Progenitor cell of endocrine pancreas (in vitro differentiated cells): Measurements from ENCODE around the gene GNG8. TPM values are rescaled to one million over a fixed set of nuclear protein-coding genes. Genes with fewer than 3 reads are reported as not detected.
A peak's percentile ranks its signal among the peaks of the same experiment; 100 is the strongest.

Experiments
- DNase-seq: peaks from one replicate; pipeline ENCODE4 v3.0.0; 2021; ENCODE audit warnings: low spot score; ENCODE audit not compliant: unreplicated experiment
- H3K27ac Mint-ChIP-seq: 2 replicates; pipeline ENCODE4 v1.8.0; 2021; ENCODE audit warnings: mild to moderate bottlenecking, moderate library complexity, mixed read lengths
- H3K27me3 Mint-ChIP-seq: 2 replicates; pipeline ENCODE4 v1.8.0; 2021; ENCODE audit warnings: mixed read lengths
- H3K36me3 Mint-ChIP-seq: 2 replicates; pipeline ENCODE4 v1.8.0; 2022; ENCODE audit warnings: mixed read lengths; ENCODE audit not compliant: insufficient read depth
- H3K4me1 Mint-ChIP-seq: 2 replicates; pipeline ENCODE4 v1.8.0; 2021; ENCODE audit warnings: low read depth, mixed read lengths
- H3K4me3 Mint-ChIP-seq: 2 replicates; pipeline ENCODE4 v1.8.0; 2021; ENCODE audit warnings: low read depth, mild to moderate bottlenecking, moderate library complexity, mixed read lengths
- H3K9me3 Mint-ChIP-seq: 2 replicates; pipeline ENCODE4 v1.8.0; 2021; ENCODE audit warnings: low read depth, mixed read lengths
- long read RNA-seq: library from polyadenylated mRNA; unstranded; transcript quantifications from one replicate; pipeline ENCODE4 v2.0.0, GENCODE V29; 2020
- total RNA-seq: library from RNA; stranded (reverse); gene quantifications from 2 replicates; pipeline ENCODE4 v1.2.1, GENCODE V29; 2021
- TF ChIP-seq, protein P1 (sequence below): fragments of 200-600 bp; sonication (generic); IDR thresholded peaks from one replicate; pipeline ENCODE4 v1.5.0; 2021; ENCODE audit warnings: antibody characterized with exemption, mild to moderate bottlenecking; ENCODE audit not compliant: unreplicated experiment

GNG8 gene
- total RNA-seq, result not detected in 2 replicates
- long read RNA-seq, result 0 reads

DNA sequence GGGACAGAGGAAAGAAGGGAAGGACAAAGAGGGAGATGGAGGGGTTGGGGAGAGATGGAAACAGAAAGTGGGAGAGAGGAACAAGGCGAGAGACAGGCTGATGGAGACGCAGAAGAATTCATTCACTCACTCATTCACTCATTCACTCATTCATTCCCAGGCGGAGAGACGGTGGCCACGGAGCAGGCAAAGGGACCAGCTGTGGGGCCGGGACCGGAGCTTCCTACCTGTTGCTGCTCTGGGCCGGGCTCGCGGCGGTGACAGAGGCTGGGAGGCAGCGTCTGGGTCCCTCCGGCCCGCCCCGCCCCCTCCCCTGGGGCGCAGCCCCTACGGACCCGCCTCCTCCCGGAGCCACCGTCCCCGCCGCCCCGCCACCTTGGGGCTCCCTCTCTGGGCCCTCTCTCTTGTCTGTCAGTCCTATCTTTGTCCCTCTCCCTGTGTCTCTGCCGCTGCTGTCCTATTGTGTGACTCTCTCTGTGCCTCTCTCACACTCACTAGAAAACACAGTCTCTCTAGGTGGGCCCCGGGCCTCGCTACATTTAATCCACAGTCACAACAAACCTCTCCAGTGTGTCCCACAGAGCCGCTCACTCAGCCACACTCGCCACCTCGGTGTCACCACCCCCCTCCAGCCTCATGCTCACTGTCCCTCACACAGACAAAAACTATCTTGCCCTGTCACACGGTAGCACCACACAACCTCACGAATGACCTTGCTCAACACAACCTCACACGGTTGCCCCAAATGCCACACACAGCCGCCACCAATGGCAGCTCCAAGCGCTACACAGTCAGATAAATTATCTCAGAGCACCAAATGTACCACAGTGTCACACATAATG lies at the start of gene GNG8:
TSS of gene GNG8 (minus strand) at position 283 of the 842 bp plus-strand sequence. CDS start 1,520 bp downstream, outside the sequence.
- Mint-ChIP-seq H3K4me3 (no peak within 1 kb of the TSS), H3K27me3 (peaks cover 53% of the 10 kb centered on the region), H3K27ac (no peak within 1 kb of the TSS), H3K4me1 (peaks cover 3% of the 10 kb centered on the region), H3K9me3 (no peaks in the 10 kb centered on the region), H3K36me3 (no peaks in the 10 kb centered on the region)
- DNase-seq, result no peak
- TF ChIP-seq, protein P1, sequence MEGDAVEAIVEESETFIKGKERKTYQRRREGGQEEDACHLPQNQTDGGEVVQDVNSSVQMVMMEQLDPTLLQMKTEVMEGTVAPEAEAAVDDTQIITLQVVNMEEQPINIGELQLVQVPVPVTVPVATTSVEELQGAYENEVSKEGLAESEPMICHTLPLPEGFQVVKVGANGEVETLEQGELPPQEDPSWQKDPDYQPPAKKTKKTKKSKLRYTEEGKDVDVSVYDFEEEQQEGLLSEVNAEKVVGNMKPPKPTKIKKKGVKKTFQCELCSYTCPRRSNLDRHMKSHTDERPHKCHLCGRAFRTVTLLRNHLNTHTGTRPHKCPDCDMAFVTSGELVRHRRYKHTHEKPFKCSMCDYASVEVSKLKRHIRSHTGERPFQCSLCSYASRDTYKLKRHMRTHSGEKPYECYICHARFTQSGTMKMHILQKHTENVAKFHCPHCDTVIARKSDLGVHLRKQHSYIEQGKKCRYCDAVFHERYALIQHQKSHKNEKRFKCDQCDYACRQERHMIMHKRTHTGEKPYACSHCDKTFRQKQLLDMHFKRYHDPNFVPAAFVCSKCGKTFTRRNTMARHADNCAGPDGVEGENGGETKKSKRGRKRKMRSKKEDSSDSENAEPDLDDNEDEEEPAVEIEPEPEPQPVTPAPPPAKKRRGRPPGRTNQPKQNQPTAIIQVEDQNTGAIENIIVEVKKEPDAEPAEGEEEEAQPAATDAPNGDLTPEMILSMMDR, result no peak

DNA sequence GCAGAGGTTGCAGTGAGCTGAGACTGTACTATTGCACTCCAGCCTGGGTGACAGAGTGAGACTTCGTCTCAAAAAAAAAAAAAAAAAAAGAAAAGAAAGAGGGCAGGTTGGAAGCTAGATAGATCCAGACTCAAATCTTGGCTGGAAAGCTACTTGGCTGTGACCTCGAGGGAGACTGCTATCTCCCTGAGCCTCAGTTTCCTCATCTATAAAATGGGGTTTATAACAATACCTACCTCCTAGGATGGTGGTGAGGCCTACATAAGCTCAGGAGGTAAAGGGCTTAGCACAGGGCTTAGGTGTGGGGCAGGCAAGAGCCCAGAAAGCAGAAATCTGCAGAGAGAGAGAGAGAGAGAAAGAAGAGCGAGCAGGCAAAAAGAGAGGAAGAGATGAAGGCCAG lies 49.2 kb upstream of the GNG8 start:
- Mint-ChIP-seq H3K4me1 (no peaks in the 10 kb centered on the region), H3K27me3 (no peaks in the 10 kb centered on the region), H3K36me3 (peaks cover 17% of the 10 kb centered on the region), H3K9me3 (no peaks in the 10 kb centered on the region), H3K4me3 (no peak overlapping the region), H3K27ac (no peak overlapping the region)
- DNase-seq, result no peak
- TF ChIP-seq, protein P1, result no peak

DNA sequence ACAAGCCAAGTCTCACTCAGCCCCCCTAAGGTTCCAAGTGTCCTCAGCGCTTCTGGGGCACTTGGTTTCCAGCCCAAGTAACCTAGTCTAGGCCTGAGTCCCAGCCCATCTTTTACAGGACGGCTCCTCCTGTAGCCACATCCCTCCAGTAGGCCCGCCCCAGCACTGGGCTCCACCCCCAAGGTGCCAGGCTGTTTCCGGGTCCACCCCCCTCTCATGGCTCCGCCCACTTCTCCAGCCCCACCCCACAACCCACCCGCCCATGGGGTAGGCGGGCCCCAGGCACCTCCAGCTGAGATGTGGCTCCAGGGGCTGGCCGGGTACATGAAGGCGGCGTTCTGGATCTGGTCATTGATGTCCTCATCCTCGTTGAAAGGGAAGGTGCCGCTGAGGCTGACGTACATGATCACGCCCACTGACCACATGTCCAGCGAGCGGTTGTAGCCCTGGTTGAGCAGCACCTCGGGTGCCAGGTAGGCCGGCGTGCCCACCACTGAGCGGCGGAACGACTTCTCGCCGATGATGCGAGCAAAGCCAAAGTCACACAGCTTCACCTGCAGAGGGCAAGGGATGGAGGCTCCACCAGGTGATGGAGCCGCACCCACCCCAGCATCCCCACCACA lies 42.2 kb upstream of the GNG8 start:
- no peak for DNase-seq
- peaks cover 30% of the 10 kb centered on the region for H3K36me3 Mint-ChIP-seq
- H3K9me3 Mint-ChIP-seq, result no peaks in the 10 kb centered on the region
- no peaks in the 10 kb centered on the region for H3K4me1 Mint-ChIP-seq
- no peak overlapping the region for H3K27ac Mint-ChIP-seq
- H3K4me3 Mint-ChIP-seq, result no peak overlapping the region
- TF ChIP-seq, protein P1, result no peak
- no peaks in the 10 kb centered on the region for H3K27me3 Mint-ChIP-seq

DNA sequence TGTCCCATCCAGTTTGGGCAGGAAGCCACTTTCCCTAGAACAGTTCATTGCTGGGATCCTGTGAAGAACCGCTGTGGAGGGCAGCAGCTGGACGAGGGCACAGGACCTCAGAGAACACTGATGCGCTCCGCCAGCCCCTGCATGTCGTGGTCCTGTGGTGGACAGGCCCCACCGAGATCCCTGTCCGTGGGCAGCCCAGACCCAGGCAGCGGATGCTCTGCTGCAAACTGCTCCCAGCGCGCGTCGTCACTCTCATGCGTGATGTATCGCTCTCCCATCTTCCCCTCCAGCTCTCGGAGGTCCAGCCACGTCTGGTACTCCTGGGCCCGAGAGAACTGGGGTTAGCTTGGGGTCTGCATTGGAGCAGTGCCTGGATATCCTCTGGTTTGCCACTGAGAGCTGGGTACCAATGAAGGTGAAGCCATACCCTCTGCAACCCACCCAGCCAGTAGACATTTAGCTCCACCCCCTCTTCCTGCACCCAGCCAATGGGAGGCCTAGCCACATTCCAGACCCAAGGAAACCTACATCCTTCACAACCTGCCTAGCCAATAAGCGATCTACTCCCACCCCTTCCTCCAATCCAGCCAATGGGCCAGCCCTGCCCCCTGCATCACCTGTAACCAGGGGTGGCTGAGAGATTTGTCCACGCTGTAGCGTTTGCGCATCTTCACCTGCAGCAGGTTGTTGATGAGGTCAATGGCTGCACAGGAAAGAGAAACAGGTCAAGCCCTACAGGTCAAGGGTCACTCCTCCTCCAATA lies 38.6 kb upstream of the GNG8 start:
- Mint-ChIP-seq H3K9me3 (no peaks in the 10 kb centered on the region), H3K27ac (no peak overlapping the region), H3K27me3 (no peaks in the 10 kb centered on the region), H3K4me3 (no peak overlapping the region), H3K4me1 (peaks cover 2% of the 10 kb centered on the region), H3K36me3 (peaks cover 22% of the 10 kb centered on the region)
- TF ChIP-seq, protein P1, result no peak
- no peak for DNase-seq

DNA sequence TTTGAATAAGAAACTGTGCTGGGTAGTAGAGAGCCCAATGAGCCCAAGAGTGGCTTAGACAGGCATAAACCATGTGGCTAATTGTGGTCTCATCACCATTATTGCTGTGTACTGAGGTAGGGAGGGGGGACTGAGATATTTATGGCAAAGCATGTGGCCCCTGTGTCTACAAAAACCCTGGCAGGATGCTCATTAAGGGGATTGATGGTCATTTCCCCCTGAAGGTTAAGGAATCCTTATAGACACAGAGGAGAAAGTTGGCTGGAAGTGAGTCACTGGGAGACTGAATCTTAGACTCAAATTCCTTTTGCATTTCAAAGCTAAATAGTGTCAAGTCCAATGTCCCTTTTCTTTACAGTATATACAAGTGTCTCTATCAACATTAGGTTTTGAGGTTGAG lies 34.8 kb upstream of the GNG8 start:
- Mint-ChIP-seq H3K27ac (peak overlapping the region; percentile 64), H3K36me3 (peaks cover 11% of the 10 kb centered on the region), H3K27me3 (no peaks in the 10 kb centered on the region), H3K4me1 (peaks cover 2% of the 10 kb centered on the region), H3K4me3 (no peak overlapping the region), H3K9me3 (no peaks in the 10 kb centered on the region)
- no peak for DNase-seq
- TF ChIP-seq, protein P1, result no peak
